AML-193 (cell line): ENCODE measurements around the gene MDFI.

Experiments
- DNase-seq, 2 experiments: peaks; one replicate each; lab custom pipeline; 2025; lab: John Stamatoyannopoulos, UW

Gene MDFI

GRCh38 chr6:41634657-41635056 is 3.6 kb upstream of the MDFI start:
- DNase-seq = no peak

GRCh38 chr6:41635365-41635764 is 2.9 kb upstream of the MDFI start:
- DNase-seq = no peak

GRCh38 chr6:41636833-41637193 is 1.5 kb upstream of the MDFI start:
- DNase-seq = no peak

GRCh38 chr6:41637194-41638001 is 870 bp upstream of the MDFI start:
- DNase-seq = no peak

GRCh38 chr6:41638935-41639808 is 904 bp downstream of the MDFI start:
- no peak for DNase-seq

GRCh38 chr6:41639809-41640371 is 1.6 kb downstream of the MDFI start:
- no peak for DNase-seq

- DNase-seq = no peak
These were observed 2.2 kb downstream of the MDFI start for GRCh38 chr6:41640426-41640825.

GRCh38 chr6:41641352-41641925 is 3.2 kb downstream of the MDFI start:
- DNase-seq = no peak

- DNase-seq = no peak
These were observed 4.1 kb downstream of the MDFI start for GRCh38 chr6:41642090-41642959.

- no peak for DNase-seq
These were observed 5.0 kb downstream of the MDFI start for GRCh38 chr6:41642960-41643898.

GRCh38 chr6:41643899-41644269 is 5.6 kb downstream of the MDFI start:
- DNase-seq = no peak

- no peak for DNase-seq
These were observed 6.1 kb downstream of the MDFI start for GRCh38 chr6:41644297-41644879.

GRCh38 chr6:41645007-41645618 is 6.8 kb downstream of the MDFI start:
- DNase-seq = no peak

GRCh38 chr6:41646026-41646795 is 7.9 kb downstream of the MDFI start:
- DNase-seq = no peak

- no peak for DNase-seq
These were observed 8.8 kb downstream of the MDFI start for GRCh38 chr6:41647061-41647511.

- DNase-seq = no peak
These were observed 9.9 kb downstream of the MDFI start for GRCh38 chr6:41648070-41648585.

- no peak for DNase-seq
These were observed 10.7 kb downstream of the MDFI start for GRCh38 chr6:41648921-41649320.

GRCh38 chr6:41649596-41649995 is 11.3 kb downstream of the MDFI start:
- DNase-seq = no peak

- DNase-seq = no peak
These were observed 11.9 kb downstream of the MDFI start for GRCh38 chr6:41650120-41650519.
